Measurements from ENCODE around the gene IGBP1. TPM values are rescaled to one million over a fixed set of nuclear protein-coding genes. Genes with fewer than 3 reads are reported as not detected.
"Not testable (repeated sequence)": the region's sequence is repeated elsewhere in the genome, so short reads cannot be mapped to it uniquely, and the experiment has no call there.

Gene IGBP1
- total RNA-seq, 1 experiment from 2014 or later = 35.2 TPM

GRCh38 chrX:70201732-70202131 is 68.5 kb downstream of the IGBP1 start:
- POLR2A ChIA-PET (ENCODE audit: low non-redundant PET) = no interaction called here
- no TSS peak for BruUV-seq (replicated peaks)

GRCh38 chrX:70208479-70208878 is 75.2 kb downstream of the IGBP1 start:
- POLR2A ChIA-PET (ENCODE audit: low non-redundant PET) = no interaction called here
- no peaks in the 10 kb centered on the region for H3K27me3 ChIP-seq (replicated peaks; ENCODE audit: insufficient read depth, low read depth, low read length, poor library complexity)
- CTCF ChIA-PET = no interaction called here
- H3K4me3 ChIP-seq (ENCODE audit: low read depth, low read length, poor library complexity, severe bottlenecking) = no peak overlapping the region
- H3K27ac ChIP-seq (ENCODE audit: low read depth, low read length, poor library complexity, severe bottlenecking) = no peak overlapping the region
- no TSS peak for BruUV-seq (replicated peaks)
- no peaks in the 10 kb centered on the region for H3K36me3 ChIP-seq (ENCODE audit: insufficient read depth, low read length, poor library complexity, severe bottlenecking)
- intact Hi-C loops (cut with micrococcal nuclease; ENCODE audit: unreplicated experiment) = no loop called here
- TF ChIP-seq EZH2 (IDR thresholded peaks at IDR 0.05; ENCODE audit: borderline replicate concordance, low read depth, low read length, poor library complexity, severe bottlenecking) (no peak), CTCF (conservative IDR thresholded peaks at IDR 0.05; ENCODE audit: low read depth, low read length) (no peak)
- no peak for DNase-seq (ENCODE audit: low spot score)
- H3K9me3 ChIP-seq (ENCODE audit: low read depth, low read length, poor library complexity, severe bottlenecking) = no peaks in the 10 kb centered on the region
- H3K4me1 ChIP-seq (ENCODE audit: insufficient read depth, low read length, poor library complexity, severe bottlenecking) = no peaks in the 10 kb centered on the region

More at GRCh38 chrX:70201732-70202131, 68.5 kb downstream of the IGBP1 start:
- no peaks in the 10 kb centered on the region for H3K36me3 ChIP-seq (ENCODE audit: insufficient read depth, low read length, poor library complexity, severe bottlenecking)
- intact Hi-C loops (cut with micrococcal nuclease; ENCODE audit: unreplicated experiment) = no loop called here
- no peaks in the 10 kb centered on the region for H3K9me3 ChIP-seq (ENCODE audit: low read depth, low read length, poor library complexity, severe bottlenecking)
- H3K27me3 ChIP-seq (replicated peaks; ENCODE audit: insufficient read depth, low read depth, low read length, poor library complexity) = no peaks in the 10 kb centered on the region
- H3K4me1 ChIP-seq (ENCODE audit: insufficient read depth, low read length, poor library complexity, severe bottlenecking) = no peaks in the 10 kb centered on the region
- CTCF ChIA-PET = no interaction called here
- no peak for DNase-seq (ENCODE audit: low spot score)
- H3K4me3 ChIP-seq (ENCODE audit: low read depth, low read length, poor library complexity, severe bottlenecking) = no peak overlapping the region
- no peak overlapping the region for H3K27ac ChIP-seq (ENCODE audit: low read depth, low read length, poor library complexity, severe bottlenecking)
- TF ChIP-seq EZH2 (IDR thresholded peaks at IDR 0.05; ENCODE audit: borderline replicate concordance, low read depth, low read length, poor library complexity, severe bottlenecking) (no peak), CTCF (conservative IDR thresholded peaks at IDR 0.05; ENCODE audit: low read depth, low read length) (no peak)

GRCh38 chrX:70209570-70209969 is 76.3 kb downstream of the IGBP1 start:
- H3K9me3 ChIP-seq (ENCODE audit: low read depth, low read length, poor library complexity, severe bottlenecking); POLR2A ChIA-PET (ENCODE audit: low non-redundant PET); H3K4me3 ChIP-seq (ENCODE audit: low read depth, low read length, poor library complexity, severe bottlenecking); intact Hi-C loops (cut with micrococcal nuclease; ENCODE audit: unreplicated experiment); H3K27ac ChIP-seq (ENCODE audit: low read depth, low read length, poor library complexity, severe bottlenecking); H3K27me3 ChIP-seq (replicated peaks; ENCODE audit: insufficient read depth, low read depth, low read length, poor library complexity); H3K4me1 ChIP-seq (ENCODE audit: insufficient read depth, low read length, poor library complexity, severe bottlenecking); H3K36me3 ChIP-seq (ENCODE audit: insufficient read depth, low read length, poor library complexity, severe bottlenecking); BruUV-seq (replicated peaks); CTCF ChIA-PET: not testable (repeated sequence)
- DNase-seq (ENCODE audit: low spot score) = peak; percentile 17

Other genes starting within 250 kb of the IGBP1 start
- not detected in 2 replicates for gene AWAT2, start 83.5 kb upstream of the IGBP1 start, total RNA-seq (2021)
- not detected in 2 replicates for gene OTUD6A, start 71.0 kb upstream of the IGBP1 start, total RNA-seq (2021)
- not detected in 2 replicates for gene DGAT2L6, start 44.0 kb downstream of the IGBP1 start, total RNA-seq (2021)
- not detected in 2 replicates for gene AWAT1, start 101.2 kb downstream of the IGBP1 start, total RNA-seq (2021)
- 0.26 TPM in 1 of 2 replicates, not detected in the other for gene P2RY4, start 126.8 kb downstream of the IGBP1 start, total RNA-seq (2021)
- gene ARR3, start 134.9 kb downstream of the IGBP1 start, total RNA-seq (2021) = not detected in 2 replicates
- not detected in 2 replicates for gene RAB41, start 148.7 kb downstream of the IGBP1 start, total RNA-seq (2021)
- 57.2 and 60.8 TPM in 2 replicates for gene PDZD11, start 156.5 kb downstream of the IGBP1 start, total RNA-seq (2021)
- 66.9 and 76.7 TPM in 2 replicates for gene KIF4A, start 156.7 kb downstream of the IGBP1 start, total RNA-seq (2021)